HCT116 (cell line): ENCODE measurements around the gene PRKAG1. TPM values are rescaled to one million over a fixed set of nuclear protein-coding genes. Genes with fewer than 3 reads are reported as not detected.

Experiments used
- ATAC-seq: fragments of 200-7000 bp; cut with Tn5 transposase; 2 replicates; pipeline ENCODE4 v1.9.1; 2020; ENCODE audit warnings: mild to moderate bottlenecking, moderate library complexity
- BruUV-seq: library from RNA; stranded (reverse); fragments of 400-500 nt; replicated peaks from 2 replicates; lab custom pipeline; 2021; lab: Mats Ljungman, UMichigan
- CTCF ChIA-PET: fragments of 300-600 bp; sonication (Branson Sonifier 250); formaldehyde crosslinking; loops from one replicate; lab custom pipeline; 2021; ENCODE audit warnings: antibody characterized with exemption; lab: Charles Lee
- POLR2A ChIA-PET: fragments of 300-600, 350-600 bp; sonication (Branson Sonifier 250); formaldehyde crosslinking; loops from one replicate; lab custom pipeline; 2021; ENCODE audit warnings: antibody characterized with exemption; lab: Charles Lee
- RAD21 ChIA-PET, 2 experiments: fragments of 300-600 bp; sonication (Branson Sonifier 250); formaldehyde crosslinking; loops; one replicate each; lab custom pipeline; 2023; ENCODE audit warnings: low total read pairs in 2 of 2; ENCODE audit not compliant: uncharacterized antibody in 2 of 2, unreplicated experiment in 2 of 2, low non-redundant PET in 1 of 2; lab: Charles Lee
- DNase-seq: peaks from one replicate; pipeline ENCODE4 v3.0.0-alpha.2; 2010; ENCODE audit warnings: low read depth, low spot score
- H2AFZ ChIP-seq: fragments of 200-600 bp; shearing (Covaris generic), sonication (generic); 2 replicates; pipeline ENCODE4 v1.6.1; 2017; ENCODE audit warnings: low read depth, mixed run types, mixed read lengths, antibody characterized with exemption, low read length; ENCODE audit not compliant: poor library complexity, severe bottlenecking
- H3K27ac ChIP-seq: 2 replicates; pipeline ENCODE4 v1.5.1; 2012; ENCODE audit warnings: low read depth, low read length
- H3K27me3 ChIP-seq: fragments of 200-600 bp; sonication (generic); 2 replicates; pipeline ENCODE4 v1.6.1; 2016; ENCODE audit warnings: mixed run types, low read length, mixed read lengths; ENCODE audit not compliant: insufficient read depth
- H3K36me3 ChIP-seq, 2 experiments: fragments of 200-500 bp in 1 of 2; fragments of 200-600 bp in 1 of 2; sonication (Bioruptor generic) in 1 of 2; sonication (generic) in 1 of 2; 2 replicates each; pipeline versions ENCODE4 v1.5.1 to v1.6.1; 2014 to 2016; ENCODE audit warnings: low read length in 2 of 2, inconsistent platforms in 1 of 2, mixed read lengths in 1 of 2, mixed run types in 1 of 2; ENCODE audit not compliant: insufficient read depth in 2 of 2, control insufficient read depth in 1 of 2
- H3K4me1 ChIP-seq, 2 experiments: fragments of 200-600 bp in 1 of 2; sonication (generic) in 1 of 2; 2 replicates each; pipeline versions ENCODE4 v1.5.1 to v1.6.1; 2012 to 2017; ENCODE audit warnings: low read length in 2 of 2, inconsistent platforms in 1 of 2, mild to moderate bottlenecking in 1 of 2, mixed read lengths in 1 of 2, mixed run types in 1 of 2, moderate library complexity in 1 of 2; ENCODE audit not compliant: insufficient read depth in 2 of 2, control insufficient read depth in 1 of 2
- H3K4me2 ChIP-seq: fragments of 200-600 bp; sonication (generic); 2 replicates; pipeline ENCODE4 v1.6.1; 2017; ENCODE audit warnings: mixed run types, low read length, mixed read lengths
- H3K4me3 ChIP-seq, 2 experiments: fragments of 200-600 bp in 1 of 2; sonication (generic) in 1 of 2; replicated peaks in 1 of 2; 2 replicates each; pipeline ENCODE4 v1.5.1; 2011 to 2016; ENCODE audit warnings: low read length in 2 of 2, control low read depth in 1 of 2, low read depth in 1 of 2, mild to moderate bottlenecking in 1 of 2, mixed read lengths in 1 of 2, mixed run types in 1 of 2
- H3K79me2 ChIP-seq: fragments of 200-600 bp; sonication (generic); 2 replicates; pipeline ENCODE4 v1.6.1; 2017; ENCODE audit warnings: mild to moderate bottlenecking, mixed run types, low read length, moderate library complexity, mixed read lengths; ENCODE audit not compliant: insufficient read depth
- H3K9ac ChIP-seq: fragments of 200-600 bp; sonication (generic); 2 replicates; pipeline ENCODE4 v1.6.1; 2016; ENCODE audit warnings: low read length, mixed read lengths
- H3K9me2 ChIP-seq: fragments of 200-600 bp; sonication (generic), shearing (Covaris generic); 2 replicates; pipeline ENCODE4 v1.6.1; 2017; ENCODE audit warnings: mixed run types, mild to moderate bottlenecking, moderate library complexity; ENCODE audit not compliant: insufficient read depth
- H3K9me3 ChIP-seq, 2 experiments: fragments of 200-500 bp in 1 of 2; fragments of 200-600 bp in 1 of 2; sonication (Bioruptor generic) in 1 of 2; sonication (generic) in 1 of 2; 2 replicates each; pipeline ENCODE4 v1.6.1; 2014 to 2017; ENCODE audit warnings: low read length in 2 of 2, mixed read lengths in 2 of 2, inconsistent platforms in 1 of 2, low read depth in 1 of 2, mild to moderate bottlenecking in 1 of 2, mixed run types in 1 of 2, moderate library complexity in 1 of 2; ENCODE audit not compliant: control insufficient read depth in 1 of 2, insufficient read depth in 1 of 2
- H4K20me1 ChIP-seq: fragments of 200-600 bp; sonication (generic), shearing (Covaris generic); 2 replicates; pipeline ENCODE4 v1.6.1; 2017; ENCODE audit warnings: mixed run types, mild to moderate bottlenecking, moderate library complexity; ENCODE audit not compliant: insufficient read depth
- ATF3 ChIP-seq: IDR thresholded peaks from 2 replicates; pipeline ENCODE4 v1.6.1; 2012
- FOSL1 ChIP-seq: IDR thresholded peaks from 2 replicates; pipeline ENCODE4 v1.6.1; 2012; ENCODE audit warnings: low read depth
- POLR2A ChIP-seq: IDR thresholded peaks from 2 replicates; pipeline ENCODE4 v1.7.0; 2011; ENCODE audit warnings: borderline replicate concordance; ENCODE audit not compliant: insufficient read depth, insufficient read length; ENCODE audit errors: extremely low read depth
- RAD21 ChIP-seq: IDR thresholded peaks from 2 replicates; pipeline ENCODE4 v1.6.1; 2012; ENCODE audit warnings: low read depth, mild to moderate bottlenecking
- SP1 ChIP-seq: IDR thresholded peaks from 2 replicates; pipeline ENCODE4 v1.6.1; 2012; ENCODE audit warnings: low read depth
- ZNF274 ChIP-seq: fragments of 200-500 bp; sonication (Bioruptor generic); IDR thresholded peaks from 2 replicates; pipeline ENCODE4 v1.6.1; 2014; ENCODE audit warnings: mild to moderate bottlenecking, low read depth, low read length, inconsistent platforms
- intact Hi-C: fragments of 100-400 bp; cut with micrococcal nuclease; formaldehyde crosslinking; loops from 2 replicates; pipeline ENCODE4 v1.10.0; 2022
- total RNA-seq: library from RNA; stranded (reverse); gene quantifications from one replicate; pipeline ENCODE4 v1.2.1, GENCODE V29; 2021; ENCODE audit not compliant: unreplicated experiment

The PRKAG1 gene
- total RNA-seq, 1 experiment from 2014 or later: 64.6 TPM

GRCh38 chr12:49032276-49032675 is 13.7 kb upstream of the PRKAG1 start:
- Histone ChIP-seq H4K20me1 (no peaks in the 10 kb centered on the region), H3K36me3 (peaks cover 33 to 69% of the 10 kb centered on the region in 2 experiments), H3K27me3 (no peaks in the 10 kb centered on the region), H2AFZ (no peak overlapping the region), H3K9me2 (no peaks in the 10 kb centered on the region), H3K4me3 (no peak overlapping the region)
- POLR2A ChIA-PET: no interaction called here
- no peak for ATAC-seq
- intact Hi-C loops: no loop called here
- TF ChIP-seq POLR2A (no peak), ATF3 (no peak), FOSL1 (no peak), SP1 (no peak)
- TF ChIP-seq, all 23 proteins: peak for 0
- ChIA-PET CTCF (interaction anchor here (1.1 kb wide), 1 partner anchor 11 kb away, joined by 5 read pairs; no protein-coding TSS in a partner anchor), RAD21 (no interaction called here)
- Histone ChIP-seq H3K9ac (no peak overlapping the region), H3K27ac (no peak overlapping the region), H3K4me2 (no peak overlapping the region), H3K79me2 (peaks cover 5% of the 10 kb centered on the region; the same call in 1 of the 2 replicates), H3K4me1 (no peaks in the 10 kb centered on the region), H3K9me3 (no peaks in the 10 kb centered on the region)
- no peak for DNase-seq
- no TSS peak for BruUV-seq

- H3K4me1 ChIP-seq: no peaks in the 10 kb centered on the region
- ATAC-seq: peak; percentile 10; the same call in 1 of the 2 replicates
- no peak overlapping the region for H3K4me2 ChIP-seq
- TF ChIP-seq RAD21: no peak
- TF ChIP-seq POLR2A: no peak
- TF ChIP-seq FOSL1: no peak
- TF ChIP-seq ZNF274: no peak
- ChIA-PET RAD21 (no interaction called here), CTCF (interaction anchor here (2.2 kb wide), 1 partner anchor 12 kb away, joined by 6 read pairs; no protein-coding TSS in a partner anchor), POLR2A (interaction anchor here (1.2 kb wide), 1 partner anchor 12 kb away, joined by 3 read pairs; no protein-coding TSS in a partner anchor)
- peaks cover 30 to 64% of the 10 kb centered on the region in 2 experiments for H3K36me3 ChIP-seq
- H3K27ac ChIP-seq: no peak overlapping the region
- no peak for DNase-seq
- H3K4me3 ChIP-seq: no peak overlapping the region
- H3K9ac ChIP-seq: no peak overlapping the region
- H2AFZ ChIP-seq: no peak overlapping the region
- H3K79me2 ChIP-seq: peaks cover 5% of the 10 kb centered on the region; the same call in 1 of the 2 replicates
- H3K9me3 ChIP-seq: no peaks in the 10 kb centered on the region
- H3K9me2 ChIP-seq: no peaks in the 10 kb centered on the region
- H3K27me3 ChIP-seq: no peaks in the 10 kb centered on the region
- no TSS peak for BruUV-seq
- intact Hi-C loops: no loop called here
- H4K20me1 ChIP-seq: no peaks in the 10 kb centered on the region
These were observed 13.1 kb upstream of the PRKAG1 start for GRCh38 chr12:49031573-49032161.
